Parathyroid adenoma (tissue), 2 donors: ENCODE data around the gene MAP1LC3B.

Experiments
- H2AFZ ChIP-seq: fragments of 300-600 bp; sonication (generic); one replicate; pipeline ENCODE4 v1.7.0; 2017; ENCODE audit warnings: antibody characterized with exemption, mild to moderate bottlenecking
- H3K27ac ChIP-seq: fragments of 300-600 bp; sonication (generic); one replicate; pipeline ENCODE4 v1.7.0; 2017
- H3K27me3 ChIP-seq: fragments of 300-600 bp; sonication (generic); one replicate; pipeline ENCODE4 v1.7.0; 2017; ENCODE audit warnings: low read length; ENCODE audit not compliant: control insufficient read depth, insufficient read depth
- H3K36me3 ChIP-seq: fragments of 300-600 bp; sonication (generic); one replicate; pipeline ENCODE4 v1.7.0; 2017; ENCODE audit warnings: low read length; ENCODE audit not compliant: control insufficient read depth, insufficient read depth
- H3K4me1 ChIP-seq: fragments of 300-600 bp; sonication (generic); one replicate; pipeline ENCODE4 v1.7.0; 2017; ENCODE audit warnings: control low read depth
- H3K4me2 ChIP-seq: fragments of 300-600 bp; sonication (generic); one replicate; pipeline ENCODE4 v1.7.0; 2017; ENCODE audit warnings: low read length
- H3K4me3 ChIP-seq: fragments of 300-600 bp; sonication (generic); one replicate; pipeline ENCODE4 v1.7.0; 2017; ENCODE audit warnings: low read depth, low read length
- H3K79me2 ChIP-seq: fragments of 300-600 bp; sonication (generic); one replicate; pipeline ENCODE4 v1.7.0; 2017; ENCODE audit warnings: control low read depth
- H3K9ac ChIP-seq: fragments of 300-600 bp; sonication (generic); one replicate; pipeline ENCODE4 v1.7.0; 2017; ENCODE audit warnings: mild to moderate bottlenecking
- H3K9me3 ChIP-seq: fragments of 300-600 bp; sonication (generic); one replicate; pipeline ENCODE4 v1.7.0; 2017; ENCODE audit warnings: low read length; ENCODE audit not compliant: control insufficient read depth
- CTCF ChIP-seq: fragments of 300-600 bp; sonication (generic); IDR thresholded peaks from one replicate; pipeline ENCODE4 v1.7.0; 2017; ENCODE audit warnings: antibody characterized with exemption, mild to moderate bottlenecking
- donor health status: primary hyperparathyroidism.

Gene MAP1LC3B

GRCh38 chr16:87395181-87395842, 3.2 kb downstream of the MAP1LC3B start:
- no peak overlapping the region for H3K9ac ChIP-seq
- no peaks in the 10 kb centered on the region for H3K9me3 ChIP-seq
- H3K36me3 ChIP-seq, result no peaks in the 10 kb centered on the region
- H3K4me1 ChIP-seq, result peaks cover 10% of the 10 kb centered on the region
- peaks cover 45% of the 10 kb centered on the region for H3K79me2 ChIP-seq
- no peak for TF ChIP-seq CTCF
- no peak overlapping the region for H3K4me2 ChIP-seq
- H2AFZ ChIP-seq, result no peak overlapping the region
- peak overlapping the region; percentile 2 for H3K27ac ChIP-seq
- H3K27me3 ChIP-seq, result no peaks in the 10 kb centered on the region
- H3K4me3 ChIP-seq, result no peak overlapping the region

- Histone ChIP-seq H3K27me3 (no peaks in the 10 kb centered on the region), H3K36me3 (no peaks in the 10 kb centered on the region), H3K27ac (no peak overlapping the region), H3K4me1 (no peaks in the 10 kb centered on the region), H3K4me2 (no peak overlapping the region), H3K9ac (no peak overlapping the region), H3K79me2 (peaks cover 3% of the 10 kb centered on the region), H2AFZ (no peak overlapping the region), H3K4me3 (no peak overlapping the region), H3K9me3 (no peaks in the 10 kb centered on the region)
- no peak for TF ChIP-seq CTCF
These were observed 12.9 kb downstream of the MAP1LC3B start for GRCh38 chr16:87404764-87405625.

GRCh38 chr16:87406495-87407088, 14.5 kb downstream of the MAP1LC3B start:
- Histone ChIP-seq H3K36me3 (no peaks in the 10 kb centered on the region), H3K4me2 (no peak overlapping the region), H3K79me2 (no peaks in the 10 kb centered on the region), H3K9me3 (no peaks in the 10 kb centered on the region), H3K9ac (no peak overlapping the region), H3K4me1 (no peaks in the 10 kb centered on the region), H3K4me3 (no peak overlapping the region), H3K27me3 (no peaks in the 10 kb centered on the region), H3K27ac (peak overlapping the region; percentile 42), H2AFZ (no peak overlapping the region)
- TF ChIP-seq CTCF, result no peak

- no peak overlapping the region for H3K9ac ChIP-seq
- H3K4me2 ChIP-seq, result no peak overlapping the region
- H2AFZ ChIP-seq, result no peak overlapping the region
- no peaks in the 10 kb centered on the region for H3K9me3 ChIP-seq
- peak overlapping the region; percentile 59 for H3K27ac ChIP-seq
- TF ChIP-seq CTCF, result no peak
- H3K27me3 ChIP-seq, result no peaks in the 10 kb centered on the region
- no peaks in the 10 kb centered on the region for H3K4me1 ChIP-seq
- H3K4me3 ChIP-seq, result no peak overlapping the region
- no peaks in the 10 kb centered on the region for H3K79me2 ChIP-seq
- no peaks in the 10 kb centered on the region for H3K36me3 ChIP-seq
These were observed 15.5 kb downstream of the MAP1LC3B start for GRCh38 chr16:87407511-87408112.
